Neutrophil (primary cell): Measurements from ENCODE around the gene NFE2.
A peak's percentile ranks its signal among the peaks of the same experiment; 100 is the strongest.

ENCODE experiments used
- H3K27ac ChIP-seq: fragments of 200-600 bp; sonication (generic); 2 replicates; pipeline ENCODE4 v1.5.1; 2016; ENCODE audit warnings: mild to moderate bottlenecking, moderate library complexity
- H3K27me3 ChIP-seq: fragments of 200-600 bp; sonication (generic); 2 replicates; pipeline ENCODE4 v1.6.0; 2016; ENCODE audit warnings: mild to moderate bottlenecking
- H3K36me3 ChIP-seq: fragments of 200-600 bp; sonication (generic); 2 replicates; pipeline ENCODE4 v1.5.1; 2017
- H3K4me1 ChIP-seq, 2 experiments: fragments of 200-600 bp in 1 of 2; sonication (generic) in 1 of 2; 1 replicate in 1 of 2; 2 replicates in 1 of 2; pipeline versions ENCODE4 v1.5.1 to v1.6.1; 2013 to 2016; ENCODE audit warnings: low read depth in 1 of 2, low read length in 1 of 2, mild to moderate bottlenecking in 1 of 2, moderate library complexity in 1 of 2; ENCODE audit not compliant: control insufficient read depth in 1 of 2, insufficient read depth in 1 of 2
- H3K4me3 ChIP-seq, 2 experiments: fragments of 200-600 bp in 1 of 2; sonication (generic) in 1 of 2; 1 replicate in 1 of 2; 2 replicates in 1 of 2; pipeline ENCODE4 v1.5.1; 2013 to 2016; ENCODE audit warnings: low read depth in 1 of 2, low read length in 1 of 2, mild to moderate bottlenecking in 1 of 2, moderate library complexity in 1 of 2
- H3K9me3 ChIP-seq: fragments of 200-600 bp; sonication (generic); 2 replicates; pipeline ENCODE4 v1.5.1; 2016
- TF ChIP-seq, protein P1 (sequence below): fragments of 200-600 bp; sonication (generic); IDR thresholded peaks from 2 replicates; pipeline ENCODE4 v1.5.1; 2016; ENCODE audit warnings: antibody characterized with exemption

The NFE2 gene

DNA sequence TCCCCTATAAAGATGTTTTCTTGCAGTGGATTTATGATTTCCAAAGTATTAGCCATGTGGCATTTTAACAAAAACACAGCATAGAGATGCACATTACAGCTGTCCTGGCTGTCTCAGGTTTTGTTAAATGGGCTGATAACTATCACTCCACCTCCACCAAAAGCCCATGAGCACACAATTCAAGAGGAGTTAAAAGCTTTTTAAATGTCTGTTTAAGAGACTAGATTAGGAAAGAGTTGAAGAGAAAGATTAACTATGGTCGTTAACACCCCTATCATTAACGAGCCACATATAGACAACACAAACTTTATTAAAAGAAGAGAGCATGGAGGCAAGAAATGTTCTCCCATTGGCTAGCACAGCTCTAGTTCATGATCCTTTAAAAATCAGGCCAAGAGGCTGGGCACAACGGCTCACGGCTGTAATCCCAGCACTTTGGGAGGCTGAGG, 35.4 kb downstream of the NFE2 start:
- Histone ChIP-seq H3K4me1 (peaks cover 13 to 15% of the 10 kb centered on the region in 2 experiments), H3K4me3 (no peak overlapping the region), H3K9me3 (no peaks in the 10 kb centered on the region), H3K27me3 (no peaks in the 10 kb centered on the region), H3K27ac (no peak overlapping the region), H3K36me3 (no peaks in the 10 kb centered on the region)
- TF ChIP-seq, protein P1, sequence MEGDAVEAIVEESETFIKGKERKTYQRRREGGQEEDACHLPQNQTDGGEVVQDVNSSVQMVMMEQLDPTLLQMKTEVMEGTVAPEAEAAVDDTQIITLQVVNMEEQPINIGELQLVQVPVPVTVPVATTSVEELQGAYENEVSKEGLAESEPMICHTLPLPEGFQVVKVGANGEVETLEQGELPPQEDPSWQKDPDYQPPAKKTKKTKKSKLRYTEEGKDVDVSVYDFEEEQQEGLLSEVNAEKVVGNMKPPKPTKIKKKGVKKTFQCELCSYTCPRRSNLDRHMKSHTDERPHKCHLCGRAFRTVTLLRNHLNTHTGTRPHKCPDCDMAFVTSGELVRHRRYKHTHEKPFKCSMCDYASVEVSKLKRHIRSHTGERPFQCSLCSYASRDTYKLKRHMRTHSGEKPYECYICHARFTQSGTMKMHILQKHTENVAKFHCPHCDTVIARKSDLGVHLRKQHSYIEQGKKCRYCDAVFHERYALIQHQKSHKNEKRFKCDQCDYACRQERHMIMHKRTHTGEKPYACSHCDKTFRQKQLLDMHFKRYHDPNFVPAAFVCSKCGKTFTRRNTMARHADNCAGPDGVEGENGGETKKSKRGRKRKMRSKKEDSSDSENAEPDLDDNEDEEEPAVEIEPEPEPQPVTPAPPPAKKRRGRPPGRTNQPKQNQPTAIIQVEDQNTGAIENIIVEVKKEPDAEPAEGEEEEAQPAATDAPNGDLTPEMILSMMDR, result no peak

DNA sequence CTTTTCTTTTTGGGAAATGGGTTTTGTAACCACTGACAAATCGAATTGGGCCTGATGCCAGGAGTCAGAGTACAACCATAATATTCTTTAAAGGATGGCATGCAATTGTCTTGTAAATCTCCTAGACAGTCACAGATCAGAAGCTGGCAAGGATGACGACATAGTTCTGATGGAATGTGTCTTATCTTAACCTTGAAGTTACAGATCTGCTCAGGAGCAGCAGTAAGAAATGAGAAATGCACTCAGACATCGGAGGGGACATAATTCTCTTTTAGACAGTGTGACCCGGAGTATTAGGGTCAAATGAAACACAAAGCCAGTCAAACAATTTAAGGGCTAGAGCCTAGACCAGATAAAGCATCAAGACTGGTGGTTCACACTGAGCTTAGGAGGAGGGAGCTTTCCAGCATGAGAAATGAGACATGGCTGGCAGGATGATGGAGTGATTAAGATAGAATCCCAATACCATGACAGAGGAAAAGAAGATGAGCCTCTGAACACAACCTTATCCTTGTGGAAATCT, 38.4 kb downstream of the NFE2 start:
- Histone ChIP-seq H3K27me3 (no peaks in the 10 kb centered on the region), H3K27ac (no peak overlapping the region), H3K4me1 (peaks cover 22 to 25% of the 10 kb centered on the region in 2 experiments), H3K36me3 (no peaks in the 10 kb centered on the region), H3K9me3 (no peaks in the 10 kb centered on the region), H3K4me3 (no peak overlapping the region)
- TF ChIP-seq, protein P1, result no peak

DNA sequence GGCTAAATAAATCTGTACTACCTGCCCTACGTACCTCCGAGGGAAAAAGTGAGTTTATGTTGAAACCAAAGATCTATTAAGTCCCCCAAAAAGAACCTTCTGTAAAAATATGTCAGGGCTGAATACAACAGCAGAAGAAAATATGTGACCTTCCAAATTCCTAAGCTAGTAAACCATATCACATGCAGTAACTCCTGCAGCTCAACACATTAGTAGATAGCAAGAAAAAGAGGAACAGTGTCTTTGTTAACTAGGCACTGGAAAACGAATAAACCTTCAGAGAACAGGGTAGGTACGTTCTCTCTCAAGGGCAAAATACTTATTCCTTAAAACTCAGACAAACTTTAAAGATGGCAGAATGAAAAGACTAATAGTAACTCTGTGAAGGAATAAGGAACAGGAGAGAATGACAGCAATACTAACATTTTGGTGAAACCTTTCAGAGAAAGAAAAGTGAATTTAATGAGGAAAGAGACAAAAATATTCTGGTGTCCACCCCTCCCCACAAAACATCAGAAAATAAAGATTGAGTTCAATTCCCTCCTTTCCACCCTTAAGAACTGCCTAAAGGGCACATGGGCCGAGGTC, 38.9 kb downstream of the NFE2 start:
- Histone ChIP-seq H3K36me3 (no peaks in the 10 kb centered on the region), H3K4me1 (peaks cover 22 to 25% of the 10 kb centered on the region in 2 experiments), H3K27ac (no peak overlapping the region), H3K9me3 (no peaks in the 10 kb centered on the region), H3K27me3 (no peaks in the 10 kb centered on the region), H3K4me3 (no peak overlapping the region)
- TF ChIP-seq, protein P1, result no peak

DNA sequence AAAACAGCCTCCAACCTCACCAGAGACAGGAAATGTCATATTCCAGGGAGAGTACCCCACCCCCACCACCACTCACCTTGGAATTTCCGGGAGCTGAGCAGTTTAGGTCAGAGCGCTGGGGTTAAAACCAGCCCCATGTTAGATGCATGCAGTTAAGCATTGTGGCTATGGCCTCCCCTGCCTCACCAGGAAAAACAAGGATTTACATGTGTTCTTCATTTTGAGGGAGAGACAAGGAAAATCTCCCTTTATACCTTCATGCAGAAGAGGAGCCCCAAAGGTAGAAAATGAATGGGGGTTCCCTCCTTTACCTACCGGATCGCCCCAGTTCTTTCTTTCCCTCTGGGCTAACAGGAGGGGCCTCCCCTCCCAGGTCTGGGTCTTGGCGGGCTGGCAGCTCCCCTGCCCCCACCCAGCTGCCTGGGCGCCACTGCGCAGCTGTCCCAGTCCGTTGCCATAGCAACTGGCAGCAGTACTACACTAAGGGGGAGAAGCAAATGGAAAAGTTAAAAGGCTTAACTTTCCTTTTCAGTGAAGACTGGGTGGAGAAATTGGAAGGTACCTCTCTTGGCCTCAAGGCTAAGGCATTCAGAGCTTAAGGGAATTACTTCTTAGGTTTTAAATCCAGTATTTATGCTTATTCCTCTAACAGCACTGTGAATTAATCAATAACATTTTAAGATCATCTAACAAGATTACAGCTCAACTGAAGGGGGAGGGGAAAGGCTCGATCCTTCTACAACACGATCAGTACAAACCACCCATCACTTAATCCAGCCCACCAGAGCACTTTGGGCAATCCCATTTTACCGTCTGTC, 41.4 kb downstream of the NFE2 start:
- no peak overlapping the region for H3K27ac ChIP-seq

DNA sequence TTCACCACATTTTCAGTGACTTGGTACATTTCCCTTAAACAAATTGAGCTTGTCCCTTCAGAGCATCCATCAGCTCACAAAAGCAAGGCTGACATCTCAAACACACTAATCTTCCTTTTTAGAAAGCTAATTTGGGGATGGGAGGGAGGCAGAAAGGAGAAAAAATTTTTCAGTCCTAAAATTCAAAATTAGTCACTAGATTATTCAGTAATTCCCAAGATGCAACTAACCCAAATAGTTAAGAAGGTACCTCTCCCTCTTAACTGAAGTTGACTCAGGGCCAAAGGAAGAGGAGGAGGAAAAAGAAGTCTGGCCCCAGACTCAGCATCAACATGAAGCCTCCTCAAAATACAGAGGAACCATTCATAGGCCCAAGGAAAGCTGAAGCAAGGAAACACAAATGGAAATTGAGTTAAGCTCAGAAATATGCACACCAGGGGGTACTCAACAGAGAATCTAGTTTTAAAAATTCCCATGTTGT, 42.6 kb downstream of the NFE2 start:
- Histone ChIP-seq H3K27ac (no peak overlapping the region), H3K4me1 (peaks cover 22 to 25% of the 10 kb centered on the region in 2 experiments), H3K27me3 (no peaks in the 10 kb centered on the region), H3K36me3 (peaks cover 6% of the 10 kb centered on the region), H3K4me3 (no peak overlapping the region), H3K9me3 (no peaks in the 10 kb centered on the region)
- TF ChIP-seq, protein P1, result no peak

More for the DNA sequence above, 41.4 kb downstream of the NFE2 start:
- H3K9me3 ChIP-seq, result no peaks in the 10 kb centered on the region
- peaks cover 22 to 25% of the 10 kb centered on the region in 2 experiments for H3K4me1 ChIP-seq
- peak overlapping the region in 1 of 2 experiments; percentile 7 for H3K4me3 ChIP-seq
- peaks cover 6% of the 10 kb centered on the region for H3K36me3 ChIP-seq
- no peaks in the 10 kb centered on the region for H3K27me3 ChIP-seq
- TF ChIP-seq, protein P1, result no peak
